Osteoblast (primary cell): ENCODE data around the gene NATD1. TPM values are rescaled to one million over a fixed set of nuclear protein-coding genes. Genes with fewer than 3 reads are reported as not detected.
A peak's percentile ranks its signal among the peaks of the same experiment; 100 is the strongest.

Source experiments
- DNase-seq: peaks from one replicate; pipeline ENCODE4 v3.0.0; 2011; ENCODE audit warnings: low spot score, mixed read lengths; ENCODE audit not compliant: insufficient read length; ENCODE audit errors: missing footprints
- H2AFZ ChIP-seq: 2 replicates; pipeline ENCODE4 v1.6.0; 2011; ENCODE audit warnings: mild to moderate bottlenecking, low read length
- H3K27ac ChIP-seq: 2 replicates; pipeline ENCODE4 v1.5.1; 2011; ENCODE audit warnings: mild to moderate bottlenecking, low read depth, low read length, moderate library complexity
- H3K27me3 ChIP-seq: 2 replicates; pipeline ENCODE4 v1.6.0; 2012; ENCODE audit warnings: mild to moderate bottlenecking, control low read depth, inconsistent platforms, low read length, moderate library complexity; ENCODE audit not compliant: insufficient read depth
- H3K36me3 ChIP-seq: 2 replicates; pipeline ENCODE4 v1.5.1; 2011; ENCODE audit warnings: mild to moderate bottlenecking, low read length, control low read depth, moderate library complexity; ENCODE audit not compliant: insufficient read depth
- H3K4me1 ChIP-seq: 2 replicates; pipeline ENCODE4 v1.5.1; 2011; ENCODE audit warnings: mild to moderate bottlenecking, low read length, control low read depth, moderate library complexity; ENCODE audit not compliant: insufficient read depth
- H3K4me2 ChIP-seq: 2 replicates; pipeline ENCODE4 v1.6.0; 2011; ENCODE audit warnings: mild to moderate bottlenecking, low read length; ENCODE audit not compliant: insufficient read depth
- H3K4me3 ChIP-seq: fragments of 200-600 bp; sonication (generic); 3 replicates; pipeline ENCODE4 v1.5.1; 2012; ENCODE audit warnings: mild to moderate bottlenecking, low read length, inconsistent platforms; ENCODE audit not compliant: insufficient read depth
- H3K79me2 ChIP-seq: 2 replicates; pipeline ENCODE4 v1.6.0; 2012; ENCODE audit warnings: mild to moderate bottlenecking, low read length, control low read depth, inconsistent platforms; ENCODE audit not compliant: insufficient read depth
- H3K9me3 ChIP-seq: 2 replicates; pipeline ENCODE4 v1.5.1; 2011; ENCODE audit warnings: low read depth, low read length, control low read depth
- H4K20me1 ChIP-seq: 2 replicates; pipeline ENCODE4 v1.6.0; 2012; ENCODE audit warnings: mild to moderate bottlenecking, low read length, control low read depth; ENCODE audit not compliant: insufficient read depth
- CTCF ChIP-seq: IDR thresholded peaks from 2 replicates; pipeline ENCODE4 v1.5.1; 2011; ENCODE audit warnings: mild to moderate bottlenecking, low read depth, low read length, moderate library complexity; ENCODE audit errors: extremely low read depth
- total RNA-seq: library from RNA; depleted of rRNA; stranded (reverse); fragments of >200 nt; gene quantifications from 2 replicates; pipeline ENCODE4 v1.2.3, GENCODE V29; 2012

The NATD1 gene
- total RNA-seq, 1 donor = 15.2 TPM

DNA sequence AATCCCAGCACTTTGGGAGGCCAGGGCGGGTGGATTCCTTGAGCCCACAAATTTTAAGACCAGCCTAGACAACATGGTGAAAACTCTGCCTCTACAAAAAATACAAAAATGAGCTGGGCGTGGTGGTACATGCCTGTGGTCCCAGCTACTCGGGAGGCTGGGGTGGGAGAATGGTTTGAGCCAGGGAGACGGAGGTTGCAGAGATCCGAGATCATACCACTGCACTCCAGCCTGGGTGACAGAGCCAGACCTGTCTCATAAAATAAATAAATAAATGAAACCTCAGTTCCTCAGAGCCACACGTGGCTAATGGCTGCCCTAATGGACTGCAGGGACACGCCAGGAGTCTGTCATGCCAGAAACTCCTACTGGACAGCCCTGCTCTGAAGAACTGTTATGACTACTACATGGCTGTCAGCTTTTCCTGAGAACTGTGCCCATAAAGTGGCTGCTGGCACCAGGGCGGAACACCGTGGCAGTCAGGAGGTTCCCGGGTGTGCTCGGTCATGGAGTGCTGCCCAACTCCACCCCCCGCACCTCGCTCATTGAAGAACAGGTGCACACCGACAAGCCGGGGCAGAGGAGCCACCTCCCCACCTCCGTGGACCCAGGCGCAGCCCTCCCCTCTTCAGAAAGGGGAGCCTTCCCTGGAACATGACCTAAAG, 43.6 kb downstream of the NATD1 start:
- Histone ChIP-seq H3K9me3 (no peaks in the 10 kb centered on the region), H3K4me3 (no peak overlapping the region), H3K4me1 (peaks cover 19% of the 10 kb centered on the region), H3K27ac (peak overlapping the region; percentile 49), H3K79me2 (peaks cover 91% of the 10 kb centered on the region), H4K20me1 (peaks cover 54% of the 10 kb centered on the region), H3K4me2 (no peak overlapping the region), H3K36me3 (peaks cover 30% of the 10 kb centered on the region), H2AFZ (no peak overlapping the region), H3K27me3 (no peaks in the 10 kb centered on the region)
- TF ChIP-seq CTCF = no peak
- DNase-seq = no peak

DNA sequence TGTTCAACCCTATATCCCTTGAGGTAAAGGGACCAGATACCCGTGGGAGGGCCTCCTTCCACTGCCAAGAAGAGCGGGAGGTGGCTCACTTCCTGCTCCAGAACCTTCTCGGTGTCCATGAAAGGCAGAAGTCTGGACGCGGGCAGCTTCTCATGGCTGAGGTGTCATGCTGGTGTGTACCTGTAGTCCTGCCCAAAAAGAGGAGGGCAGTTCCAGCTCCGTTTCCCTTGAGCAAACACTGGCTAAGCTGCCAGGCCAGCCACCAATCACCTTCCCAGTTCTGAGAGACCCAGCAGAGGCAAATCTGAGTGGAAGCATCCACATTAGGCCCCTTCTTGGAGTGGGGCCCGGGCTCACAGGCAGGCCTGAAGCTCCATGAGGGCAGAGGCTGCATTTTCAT, 44.9 kb downstream of the NATD1 start:
- peaks cover 61% of the 10 kb centered on the region for H4K20me1 ChIP-seq
- DNase-seq = no peak
- no peak for TF ChIP-seq CTCF
- no peak overlapping the region for H3K27ac ChIP-seq
- no peak overlapping the region for H3K4me2 ChIP-seq
- no peaks in the 10 kb centered on the region for H3K27me3 ChIP-seq
- H3K4me1 ChIP-seq = peaks cover 19% of the 10 kb centered on the region
- H3K9me3 ChIP-seq = no peaks in the 10 kb centered on the region
- peaks cover 97% of the 10 kb centered on the region for H3K79me2 ChIP-seq
- no peak overlapping the region for H2AFZ ChIP-seq
- peaks cover 30% of the 10 kb centered on the region for H3K36me3 ChIP-seq
- no peak overlapping the region for H3K4me3 ChIP-seq

- H3K79me2 ChIP-seq = peaks cover 97% of the 10 kb centered on the region
- H4K20me1 ChIP-seq = peaks cover 64% of the 10 kb centered on the region
- no peak overlapping the region for H2AFZ ChIP-seq
- no peak overlapping the region for H3K4me3 ChIP-seq
- no peak for TF ChIP-seq CTCF
- peaks cover 3% of the 10 kb centered on the region for H3K4me1 ChIP-seq
- no peak overlapping the region for H3K4me2 ChIP-seq
- no peaks in the 10 kb centered on the region for H3K9me3 ChIP-seq
- no peak for DNase-seq
- H3K27me3 ChIP-seq = no peaks in the 10 kb centered on the region
- peaks cover 13% of the 10 kb centered on the region for H3K36me3 ChIP-seq
- no peak overlapping the region for H3K27ac ChIP-seq
These were observed 48.3 kb downstream of the NATD1 start for GRCh38 chr17:21204935-21205334.

DNA sequence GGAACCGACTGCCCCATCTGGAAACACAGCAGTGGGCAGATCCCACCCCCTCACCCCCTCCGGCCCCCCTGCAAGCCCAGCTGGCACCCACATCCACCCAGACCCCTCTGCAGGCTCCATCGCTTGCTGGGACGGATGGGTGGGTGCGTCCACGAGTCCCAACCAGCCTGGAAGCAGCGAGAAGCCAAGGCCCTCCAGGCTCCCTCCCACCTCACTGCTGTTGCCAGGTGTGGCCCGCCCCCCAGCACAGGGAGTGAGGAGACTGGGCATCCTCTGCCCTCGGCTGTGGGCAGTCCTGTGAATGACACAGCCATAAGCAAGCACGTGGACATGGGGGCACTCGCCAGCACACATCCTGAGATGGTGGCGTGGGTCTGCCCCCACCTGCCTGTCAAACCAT, 50.7 kb downstream of the NATD1 start:
- Histone ChIP-seq H2AFZ (no peak overlapping the region), H4K20me1 (peaks cover 71% of the 10 kb centered on the region), H3K4me2 (no peak overlapping the region), H3K27ac (no peak overlapping the region), H3K36me3 (peaks cover 16% of the 10 kb centered on the region), H3K4me3 (no peak overlapping the region), H3K27me3 (no peaks in the 10 kb centered on the region), H3K79me2 (peaks cover 98% of the 10 kb centered on the region), H3K4me1 (peaks cover 3% of the 10 kb centered on the region), H3K9me3 (no peaks in the 10 kb centered on the region)
- no peak for DNase-seq
- no peak for TF ChIP-seq CTCF
